ENCODE data around the gene FGF12.

FGF12 gene

GRCh38 chr3:192187485-192188051 lies 539.8 kb downstream of the FGF12 start:
- CTCF ChIA-PET = no interaction called here
- POLR2A ChIA-PET = no interaction called here
- no peak for TF ChIP-seq CTCF (IDR thresholded peaks at IDR 0.05; ENCODE audit: insufficient read depth, low read length, missing control alignments)
- H3K4me3 ChIP-seq (ENCODE audit: low read depth, low read length) = no peak overlapping the region
- no peak for DNase-seq (ENCODE audit: low read depth, low spot score)

DNA sequence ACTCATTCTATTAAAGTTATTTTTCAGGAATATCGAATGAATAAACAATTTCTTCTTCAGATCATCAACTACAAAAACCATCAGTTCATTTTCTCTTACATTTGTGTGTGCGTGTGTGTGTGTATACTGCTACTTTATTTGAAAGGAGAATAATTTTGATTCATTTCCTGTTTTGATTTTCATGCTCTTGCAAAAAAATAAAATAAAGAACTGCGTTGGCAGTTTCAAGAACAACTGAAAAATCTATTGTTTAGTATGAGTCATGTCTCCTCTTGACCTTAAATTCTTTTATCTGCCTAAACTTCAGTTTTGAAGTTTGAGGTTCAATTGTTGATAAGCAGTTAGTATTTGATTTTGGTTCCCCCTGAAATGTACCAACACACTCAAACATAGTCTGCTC lies 540.8 kb downstream of the FGF12 start:
- DNase-seq (ENCODE audit: low read depth, low spot score) = no peak
- no peak for TF ChIP-seq CTCF (IDR thresholded peaks at IDR 0.05; ENCODE audit: insufficient read depth, low read length, missing control alignments)
- no peak overlapping the region for H3K4me3 ChIP-seq (ENCODE audit: low read depth, low read length)
- ChIA-PET POLR2A (no interaction called here), CTCF (no interaction called here)

DNA sequence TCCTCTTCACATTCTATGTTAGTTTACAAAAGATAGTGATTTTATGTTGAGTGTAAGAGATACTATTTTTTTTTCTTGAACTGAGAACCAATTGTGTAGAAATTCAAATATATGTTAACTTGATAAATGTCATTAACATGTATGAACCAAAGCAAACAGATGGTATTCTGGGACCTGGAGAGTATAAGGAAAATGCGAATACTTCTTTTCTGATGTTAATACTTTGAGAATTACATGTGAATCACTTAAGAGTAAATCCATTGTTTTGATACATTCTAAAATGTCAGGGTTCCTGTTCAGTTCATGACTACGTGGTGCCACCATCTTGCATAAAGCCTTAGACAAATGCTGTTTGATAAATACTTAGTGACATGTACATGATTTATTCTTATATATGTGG lies 541.3 kb downstream of the FGF12 start:
- ChIA-PET CTCF (interaction anchor here (0.6 kb wide), 1 partner anchor 45 kb away, joined by 3 read pairs; no protein-coding TSS in a partner anchor), POLR2A (no interaction called here)
- no peak for TF ChIP-seq CTCF (IDR thresholded peaks at IDR 0.05; ENCODE audit: insufficient read depth, low read length, missing control alignments)

DNA sequence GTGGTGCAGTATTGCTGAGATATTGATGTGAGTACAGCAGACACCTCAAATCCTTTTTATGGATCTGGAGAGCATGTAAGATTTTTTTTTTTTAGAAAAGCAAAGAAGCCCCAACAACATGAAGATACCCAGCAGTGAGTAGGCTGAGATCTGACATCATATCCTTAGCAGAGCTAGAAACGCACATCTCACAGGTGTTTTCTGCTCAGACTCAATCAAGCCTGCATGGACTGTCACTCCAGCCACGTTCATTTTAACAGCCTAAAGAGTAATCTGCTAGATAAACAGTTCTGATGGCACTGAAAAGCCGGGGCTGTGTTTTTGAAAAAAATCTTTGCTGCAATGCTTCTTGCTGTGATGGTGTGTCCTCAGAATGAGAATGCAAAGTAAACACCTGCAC lies 544.2 kb downstream of the FGF12 start:
- no peak for DNase-seq (ENCODE audit: low read depth, low spot score)
- H3K4me3 ChIP-seq (ENCODE audit: low read depth, low read length) = no peak overlapping the region
- TF ChIP-seq CTCF (IDR thresholded peaks at IDR 0.05; ENCODE audit: insufficient read depth, low read length, missing control alignments) = no peak
- CTCF ChIA-PET = no interaction called here
- POLR2A ChIA-PET = no interaction called here

More for the DNA sequence above, 541.3 kb downstream of the FGF12 start:
- H3K4me3 ChIP-seq (ENCODE audit: low read depth, low read length) = no peak overlapping the region
- DNase-seq (ENCODE audit: low read depth, low spot score) = no peak

- TF ChIP-seq CTCF (IDR thresholded peaks at IDR 0.05; ENCODE audit: insufficient read depth, low read length, missing control alignments) = no peak
- no peak for DNase-seq (ENCODE audit: low read depth, low spot score)
- ChIA-PET POLR2A (no interaction called here), CTCF (no interaction called here)
- H3K4me3 ChIP-seq (ENCODE audit: low read depth, low read length) = no peak overlapping the region
Measured at GRCh38 chr3:192181151-192181550, 546.2 kb downstream of the FGF12 start.

DNA sequence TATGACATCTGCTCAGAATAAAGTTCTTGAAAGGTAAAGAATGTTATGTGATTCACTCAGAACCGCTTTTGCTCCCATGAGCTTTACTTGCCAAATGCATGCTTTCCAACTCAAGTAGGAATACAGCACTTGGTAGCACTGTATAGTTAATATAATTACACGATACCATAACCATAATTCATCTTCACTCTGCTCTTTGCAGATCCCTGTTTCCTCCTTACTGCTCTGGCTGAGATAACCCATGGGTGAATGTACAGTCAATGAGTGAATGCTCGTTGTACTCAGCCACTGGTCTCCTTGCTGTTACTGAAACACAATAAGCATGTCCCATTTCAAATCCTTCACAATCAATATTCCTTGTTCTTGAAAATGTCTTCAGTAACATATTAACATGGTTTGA lies 550.0 kb downstream of the FGF12 start:
- H3K4me3 ChIP-seq (ENCODE audit: low read depth, low read length) = no peak overlapping the region
- TF ChIP-seq CTCF (IDR thresholded peaks at IDR 0.05; ENCODE audit: insufficient read depth, low read length, missing control alignments) = no peak
- DNase-seq (ENCODE audit: low read depth, low spot score) = no peak
- ChIA-PET CTCF (no interaction called here), POLR2A (no interaction called here)
